HepG2 (cell line): ENCODE measurements around the gene DLEC1. TPM values are rescaled to one million over a fixed set of nuclear protein-coding genes. Genes with fewer than 3 reads are reported as not detected.

Source experiments
- GABPB1 ChIP-seq: IDR thresholded peaks from 2 replicates; pipeline ENCODE4 v1.6.1; 2016; ENCODE audit warnings: mild to moderate bottlenecking, missing genetic modification reagents, moderate library complexity, missing compliant biosample characterization
- HMGXB4 ChIP-seq, 2 experiments: sonication (generic) in 1 of 2; formaldehyde crosslinking in 1 of 2; IDR thresholded peaks; 2 replicates each; pipeline versions ENCODE4 v1.4.0 to v1.6.1; 2018 to 2020; ENCODE audit warnings: missing genetic modification reagents in 2 of 2, borderline replicate concordance in 1 of 2, low read depth in 1 of 2, mild to moderate bottlenecking in 1 of 2, missing biosample characterization in 1 of 2
- KIAA2018 ChIP-seq: sonication (generic); formaldehyde crosslinking; IDR thresholded peaks from 2 replicates; pipeline ENCODE4 v1.5.0; 2020; ENCODE audit warnings: mild to moderate bottlenecking, missing genetic modification reagents, borderline replicate concordance
- MYC ChIP-seq: sonication (generic); formaldehyde crosslinking; IDR thresholded peaks from 2 replicates; pipeline ENCODE4 v1.9.0; 2021; ENCODE audit warnings: missing genetic modification reagents, borderline replicate concordance
- PAX8 ChIP-seq: sonication (generic); formaldehyde crosslinking; IDR thresholded peaks from 2 replicates; pipeline ENCODE4 v1.8.0; 2022; ENCODE audit warnings: mild to moderate bottlenecking, missing genetic modification reagents, borderline replicate concordance
- RFXANK ChIP-seq: IDR thresholded peaks from 2 replicates; pipeline ENCODE4 v1.6.1; 2016
- SIX4 ChIP-seq: sonication (generic); formaldehyde crosslinking; IDR thresholded peaks from 2 replicates; pipeline ENCODE4 v1.4.0; 2020; ENCODE audit warnings: missing genetic modification reagents
- SMARCE1 ChIP-seq: fragments of 450-650 bp; IDR thresholded peaks from 2 replicates; pipeline ENCODE4 v1.6.1; 2017; ENCODE audit warnings: borderline replicate concordance
- ZNF562 ChIP-seq: sonication (generic); formaldehyde crosslinking; IDR thresholded peaks from 2 replicates; pipeline ENCODE4 v1.8.0; 2022; ENCODE audit warnings: missing genetic modification reagents, borderline replicate concordance
- ZNF609 ChIP-seq: sonication (generic); formaldehyde crosslinking; IDR thresholded peaks from 2 replicates; pipeline ENCODE4 v1.4.0; 2020; ENCODE audit warnings: mild to moderate bottlenecking, missing genetic modification reagents, borderline replicate concordance
- ZNF713 ChIP-seq: sonication (generic); formaldehyde crosslinking; IDR thresholded peaks from 2 replicates; pipeline ENCODE4 v1.4.0; 2020; ENCODE audit warnings: mild to moderate bottlenecking, missing genetic modification reagents
- polyA plus RNA-seq, 8 experiments: library from polyadenylated mRNA; depleted of rRNA in 3 of 8; stranded (reverse) in 7 of 8; unstranded in 1 of 8; fragments of >200 nt; fragmentation: Illumina TruSeq in 4 of 8; extraction: Trizol in 4 of 8; gene quantifications; 2 replicates each; pipeline versions ENCODE4 v1.2.1 to v1.2.3, GENCODE V29; 2011 to 2016; ENCODE audit warnings: low read depth in 4 of 8, missing spikeins in 1 of 8, mixed read lengths in 1 of 8; ENCODE audit not compliant: insufficient read depth in 1 of 8
- total RNA-seq, 5 experiments: library from RNA; depleted of rRNA; stranded (reverse); fragments of >200 nt; fragmentation: Illumina TruSeq; extraction: Trizol; gene quantifications; 2 replicates each; pipeline ENCODE4 v1.2.3, GENCODE V29; 2016; ENCODE audit warnings: low read depth in 1 of 5

DLEC1 gene
- total and polyA plus RNA-seq, 2 of the 13 experiments (the other 11 are each of a cell fraction or from before 2014, with no cell fraction given), result 0.09 TPM; not detected in 1

- peak in 1 of 2 experiments; percentile 21; a peak in 1 of 4 replicates for TF ChIP-seq HMGXB4 (CRISPR knock-in tag; IDR thresholded peaks at IDR 0.05; ENCODE audit: borderline replicate concordance in 1 of 2, low read depth in 1 of 2)
- TF ChIP-seq ZNF713, result no peak
- 0 out of 2 replicates have a peak, but pooled peaks have one; percentile 20 for TF ChIP-seq ZNF609
- TF ChIP-seq MYC, result peak; percentile 76
- TF ChIP-seq PAX8 (CRISPR knock-in tag), result no peak
- TF ChIP-seq SMARCE1, result no peak
- TF ChIP-seq GABPB1 (CRISPR knock-in tag), result peak; percentile 23; the same call in 1 of the 2 replicates
- no peak for TF ChIP-seq KIAA2018 (CRISPR knock-in tag)
- no peak for TF ChIP-seq RFXANK (CRISPR knock-in tag)
- TF ChIP-seq SIX4 (CRISPR knock-in tag), result no peak
- TF ChIP-seq ZNF562 (CRISPR knock-in tag), result no peak
These were observed 43.1 kb upstream of the DLEC1 start (continued) for GRCh38 chr3:37995652-37996641.
